ENCODE measurements around the gene MEF2D.

The MEF2D gene

DNA sequence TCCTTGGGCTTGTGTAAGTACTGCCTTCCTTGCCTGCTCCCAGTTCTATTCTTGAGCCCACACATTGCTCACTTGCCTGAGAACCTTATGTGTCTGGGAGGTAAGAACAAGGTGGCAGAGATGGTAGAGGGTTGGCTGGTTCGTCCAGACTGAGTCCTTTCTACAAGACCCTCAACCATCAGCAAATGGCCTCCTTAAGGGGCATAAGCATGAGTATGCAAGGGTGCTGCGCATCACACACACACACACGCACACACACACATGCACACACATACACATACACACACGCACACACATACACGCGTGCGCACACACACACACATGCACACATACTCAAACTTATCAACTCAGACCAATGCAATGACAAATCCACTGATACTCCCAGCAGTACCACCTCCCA lies 74.6 kb downstream of the MEF2D start:
- peaks cover 9% of the 10 kb centered on the region for H3K27me3 ChIP-seq (ENCODE audit: insufficient read depth, low read length, poor library complexity, severe bottlenecking)
- TF ChIP-seq EZH2phosphoT487 (IDR thresholded peaks at IDR 0.05; ENCODE audit: borderline replicate concordance): no peak
- TF ChIP-seq, protein P1, sequence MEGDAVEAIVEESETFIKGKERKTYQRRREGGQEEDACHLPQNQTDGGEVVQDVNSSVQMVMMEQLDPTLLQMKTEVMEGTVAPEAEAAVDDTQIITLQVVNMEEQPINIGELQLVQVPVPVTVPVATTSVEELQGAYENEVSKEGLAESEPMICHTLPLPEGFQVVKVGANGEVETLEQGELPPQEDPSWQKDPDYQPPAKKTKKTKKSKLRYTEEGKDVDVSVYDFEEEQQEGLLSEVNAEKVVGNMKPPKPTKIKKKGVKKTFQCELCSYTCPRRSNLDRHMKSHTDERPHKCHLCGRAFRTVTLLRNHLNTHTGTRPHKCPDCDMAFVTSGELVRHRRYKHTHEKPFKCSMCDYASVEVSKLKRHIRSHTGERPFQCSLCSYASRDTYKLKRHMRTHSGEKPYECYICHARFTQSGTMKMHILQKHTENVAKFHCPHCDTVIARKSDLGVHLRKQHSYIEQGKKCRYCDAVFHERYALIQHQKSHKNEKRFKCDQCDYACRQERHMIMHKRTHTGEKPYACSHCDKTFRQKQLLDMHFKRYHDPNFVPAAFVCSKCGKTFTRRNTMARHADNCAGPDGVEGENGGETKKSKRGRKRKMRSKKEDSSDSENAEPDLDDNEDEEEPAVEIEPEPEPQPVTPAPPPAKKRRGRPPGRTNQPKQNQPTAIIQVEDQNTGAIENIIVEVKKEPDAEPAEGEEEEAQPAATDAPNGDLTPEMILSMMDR (conservative IDR thresholded peaks at IDR 0.05; ENCODE audit: low read length): no peak
- no peaks in the 10 kb centered on the region for H3F3A ChIP-seq (ENCODE audit: low read depth)

DNA sequence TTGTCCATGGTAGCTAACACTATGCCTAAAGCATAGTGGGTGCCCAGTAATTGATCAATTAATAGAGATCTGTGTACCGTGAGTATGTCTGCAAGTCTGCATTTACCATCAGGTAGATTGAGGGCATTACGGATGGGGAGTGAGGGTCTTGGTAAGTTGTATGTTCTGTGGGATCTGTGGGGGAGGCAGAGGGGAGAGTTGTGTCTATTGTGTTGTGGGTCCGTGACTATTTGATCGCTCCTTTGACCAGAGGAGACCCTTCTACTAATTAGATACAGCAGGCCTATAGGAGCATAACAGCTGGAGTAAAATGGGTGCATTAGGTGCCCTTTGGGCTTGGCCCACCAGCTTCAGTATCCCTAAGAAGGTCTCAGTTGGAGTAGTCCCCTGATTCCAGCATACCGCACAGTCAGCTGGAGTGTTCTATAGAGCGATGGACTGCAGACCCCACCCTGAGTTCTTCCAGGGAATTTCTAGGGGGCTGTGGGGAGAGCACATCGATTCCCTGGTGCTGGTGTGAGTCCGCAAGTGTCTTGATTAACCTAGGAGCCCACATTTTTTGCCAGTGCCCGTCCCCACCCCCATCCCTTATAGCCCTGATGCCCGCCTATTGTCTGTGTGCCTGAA lies 75.7 kb downstream of the MEF2D start:
- H3K9me3 ChIP-seq (ENCODE audit: insufficient read depth, low read depth, low read length): no peaks in the 10 kb centered on the region
- H3K36me3 ChIP-seq (ENCODE audit: insufficient read depth, low read length): no peaks in the 10 kb centered on the region
- H3K9ac ChIP-seq (ENCODE audit: low read depth, low read length, poor library complexity, severe bottlenecking): no peak overlapping the region
- no peaks in the 10 kb centered on the region for H3K4me1 ChIP-seq (ENCODE audit: insufficient read depth, low read length, poor library complexity, severe bottlenecking)
- TF ChIP-seq EZH2phosphoT487 (IDR thresholded peaks at IDR 0.05; ENCODE audit: borderline replicate concordance): no peak
- TF ChIP-seq, protein P1 (conservative IDR thresholded peaks at IDR 0.05; ENCODE audit: low read length): no peak
- H3K4me3 ChIP-seq (ENCODE audit: low read length, poor library complexity, severe bottlenecking): no peak overlapping the region
- H3K4me2 ChIP-seq (ENCODE audit: low read depth, low read length, poor library complexity, severe bottlenecking): no peak overlapping the region
- H2AFZ ChIP-seq (ENCODE audit: low read length): no peak overlapping the region
- H3K27me3 ChIP-seq (ENCODE audit: insufficient read depth, low read length, poor library complexity, severe bottlenecking): peaks cover 9% of the 10 kb centered on the region
- H4K20me1 ChIP-seq (ENCODE audit: insufficient read depth, low read length, poor library complexity, severe bottlenecking): no peaks in the 10 kb centered on the region
- no peaks in the 10 kb centered on the region for H3K79me2 ChIP-seq (ENCODE audit: insufficient read depth, low read length)
- H3F3A ChIP-seq (ENCODE audit: low read depth): no peaks in the 10 kb centered on the region
- no peaks in the 10 kb centered on the region for H3K9me2 ChIP-seq (replicated peaks; ENCODE audit: low read depth, low read length)

More for the DNA sequence above, 74.6 kb downstream of the MEF2D start:
- H3K36me3 ChIP-seq (ENCODE audit: insufficient read depth, low read length): no peaks in the 10 kb centered on the region
- H2AFZ ChIP-seq (ENCODE audit: low read length): no peak overlapping the region
- H3K4me3 ChIP-seq (ENCODE audit: low read length, poor library complexity, severe bottlenecking): no peak overlapping the region
- H3K79me2 ChIP-seq (ENCODE audit: insufficient read depth, low read length): no peaks in the 10 kb centered on the region
- H3K9me2 ChIP-seq (replicated peaks; ENCODE audit: low read depth, low read length): no peaks in the 10 kb centered on the region
- no peaks in the 10 kb centered on the region for H3K4me1 ChIP-seq (ENCODE audit: insufficient read depth, low read length, poor library complexity, severe bottlenecking)
- no peaks in the 10 kb centered on the region for H4K20me1 ChIP-seq (ENCODE audit: insufficient read depth, low read length, poor library complexity, severe bottlenecking)
- H3K4me2 ChIP-seq (ENCODE audit: low read depth, low read length, poor library complexity, severe bottlenecking): no peak overlapping the region
- H3K9ac ChIP-seq (ENCODE audit: low read depth, low read length, poor library complexity, severe bottlenecking): no peak overlapping the region
- H3K9me3 ChIP-seq (ENCODE audit: insufficient read depth, low read depth, low read length): no peaks in the 10 kb centered on the region

DNA sequence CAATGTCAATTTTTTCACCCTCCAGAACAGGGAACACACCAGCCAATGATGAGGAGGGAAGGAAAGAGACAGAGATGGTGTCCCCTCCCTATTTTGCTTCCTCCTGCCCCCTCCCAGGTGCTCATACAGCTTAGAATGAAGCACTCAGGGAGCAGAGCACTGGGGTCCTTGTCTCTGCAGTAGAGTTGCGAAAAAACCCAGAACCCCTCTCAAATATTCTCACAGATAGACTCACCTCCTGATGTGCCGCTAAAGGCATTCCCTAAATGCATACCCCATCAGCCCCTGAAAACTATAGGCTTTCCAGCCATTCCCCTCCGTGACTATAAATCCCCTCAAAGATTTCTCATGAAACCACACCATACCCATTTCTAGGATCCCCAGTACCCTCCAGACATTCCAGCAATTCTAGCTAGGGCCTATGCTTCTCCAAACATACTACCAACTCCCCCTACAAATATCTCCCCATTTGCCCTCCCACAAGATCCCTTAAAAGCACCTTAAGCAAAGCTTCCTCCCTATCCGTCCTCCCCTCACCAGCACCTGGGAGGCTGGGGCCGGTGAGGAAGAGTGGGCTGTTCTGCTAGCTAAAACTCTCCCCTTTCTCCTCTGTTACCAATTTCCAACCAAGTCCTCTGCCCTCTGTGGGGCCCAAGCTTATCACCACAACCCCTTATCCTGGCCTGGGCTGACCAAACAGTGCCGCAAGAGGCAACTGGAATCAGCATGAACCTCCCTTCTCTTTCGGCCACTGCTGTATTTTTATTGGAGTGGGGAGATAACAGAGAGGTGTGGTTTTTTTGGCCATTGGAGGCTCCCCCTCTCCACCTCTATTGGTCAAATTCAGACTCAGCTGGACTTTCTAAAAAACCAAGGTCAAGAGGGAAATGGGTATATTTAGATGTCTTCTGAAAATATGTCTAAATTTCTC lies 76.9 kb downstream of the MEF2D start:
- Histone ChIP-seq H4K20me1 (ENCODE audit: insufficient read depth, low read length, poor library complexity, severe bottlenecking) (no peaks in the 10 kb centered on the region), H3K27me3 (ENCODE audit: insufficient read depth, low read length, poor library complexity, severe bottlenecking) (peaks cover 9% of the 10 kb centered on the region), H3K4me2 (ENCODE audit: low read depth, low read length, poor library complexity, severe bottlenecking) (no peak overlapping the region), H3K4me1 (ENCODE audit: insufficient read depth, low read length, poor library complexity, severe bottlenecking) (no peaks in the 10 kb centered on the region), H3K4me3 (ENCODE audit: low read length, poor library complexity, severe bottlenecking) (no peak overlapping the region), H3K9me2 (replicated peaks; ENCODE audit: low read depth, low read length) (no peaks in the 10 kb centered on the region), H3K79me2 (ENCODE audit: insufficient read depth, low read length) (no peaks in the 10 kb centered on the region), H3K36me3 (ENCODE audit: insufficient read depth, low read length) (no peaks in the 10 kb centered on the region), H3F3A (ENCODE audit: low read depth) (no peaks in the 10 kb centered on the region), H3K9ac (ENCODE audit: low read depth, low read length, poor library complexity, severe bottlenecking) (no peak overlapping the region), H3K9me3 (ENCODE audit: insufficient read depth, low read depth, low read length) (no peaks in the 10 kb centered on the region), H2AFZ (ENCODE audit: low read length) (no peak overlapping the region)
- TF ChIP-seq EZH2phosphoT487 (IDR thresholded peaks at IDR 0.05; ENCODE audit: borderline replicate concordance): no peak
- TF ChIP-seq, protein P1 (conservative IDR thresholded peaks at IDR 0.05; ENCODE audit: low read length): no peak
